ENCODE data around the gene TBX1.
A peak's percentile ranks its signal among the peaks of the same experiment; 100 is the strongest.
"Not testable (repeated sequence)": the region's sequence is repeated elsewhere in the genome, so short reads cannot be mapped to it uniquely, and the experiment has no call there.

TBX1 gene

DNA sequence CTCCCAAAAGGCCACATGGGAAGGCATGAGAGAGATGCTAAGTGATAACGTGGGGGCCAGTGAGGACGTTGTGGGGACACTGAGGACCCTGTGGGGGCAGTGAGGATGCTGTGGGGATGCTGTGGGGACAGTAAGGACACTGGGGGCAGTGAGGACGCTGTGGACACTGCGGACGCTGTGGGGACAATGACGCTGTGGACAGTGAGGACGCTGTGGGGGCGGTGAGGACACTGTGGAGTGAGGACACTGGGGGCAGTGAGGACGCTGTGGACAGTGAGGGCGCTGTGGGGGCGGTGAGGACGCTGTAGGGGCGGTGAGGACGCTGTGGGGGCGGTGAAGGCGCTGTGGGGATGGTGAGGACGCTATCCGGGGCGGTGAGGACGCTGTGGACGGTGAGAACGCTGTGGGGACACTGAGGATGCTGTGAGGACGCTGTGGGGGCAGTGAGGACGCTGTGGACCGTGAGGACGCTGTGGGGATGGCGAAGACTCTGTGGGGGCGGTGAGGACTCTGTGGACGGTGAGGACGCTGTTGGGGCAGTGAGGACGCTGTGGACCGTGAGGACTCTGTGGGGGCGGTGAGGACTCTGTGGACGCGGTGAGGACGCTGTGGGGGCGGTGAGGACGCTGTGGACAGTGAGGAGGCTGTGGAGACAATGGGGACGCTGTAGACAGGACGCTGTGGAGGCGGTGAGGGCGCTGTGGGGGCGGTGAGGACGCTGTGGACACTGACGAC lies 35.5 kb upstream of the TBX1 start:
- H3K27me3 ChIP-seq (ENCODE audit: control insufficient read depth, insufficient read depth, low read length) = no peaks in the 10 kb centered on the region
- no peak overlapping the region for H3K9ac ChIP-seq (ENCODE audit: low read depth, low read length)
- H3K4me3 ChIP-seq (ENCODE audit: low read length) = no peak overlapping the region
- H3K9me3 ChIP-seq (replicated peaks; ENCODE audit: low read length) = no peaks in the 10 kb centered on the region
- H3K4me2 ChIP-seq (ENCODE audit: low read length) = no peak overlapping the region
- no peaks in the 10 kb centered on the region for H3K4me1 ChIP-seq (ENCODE audit: control insufficient read depth, insufficient read depth, low read length)
- peaks cover 14% of the 10 kb centered on the region for H3K36me3 ChIP-seq (ENCODE audit: insufficient read depth, low read length)

DNA sequence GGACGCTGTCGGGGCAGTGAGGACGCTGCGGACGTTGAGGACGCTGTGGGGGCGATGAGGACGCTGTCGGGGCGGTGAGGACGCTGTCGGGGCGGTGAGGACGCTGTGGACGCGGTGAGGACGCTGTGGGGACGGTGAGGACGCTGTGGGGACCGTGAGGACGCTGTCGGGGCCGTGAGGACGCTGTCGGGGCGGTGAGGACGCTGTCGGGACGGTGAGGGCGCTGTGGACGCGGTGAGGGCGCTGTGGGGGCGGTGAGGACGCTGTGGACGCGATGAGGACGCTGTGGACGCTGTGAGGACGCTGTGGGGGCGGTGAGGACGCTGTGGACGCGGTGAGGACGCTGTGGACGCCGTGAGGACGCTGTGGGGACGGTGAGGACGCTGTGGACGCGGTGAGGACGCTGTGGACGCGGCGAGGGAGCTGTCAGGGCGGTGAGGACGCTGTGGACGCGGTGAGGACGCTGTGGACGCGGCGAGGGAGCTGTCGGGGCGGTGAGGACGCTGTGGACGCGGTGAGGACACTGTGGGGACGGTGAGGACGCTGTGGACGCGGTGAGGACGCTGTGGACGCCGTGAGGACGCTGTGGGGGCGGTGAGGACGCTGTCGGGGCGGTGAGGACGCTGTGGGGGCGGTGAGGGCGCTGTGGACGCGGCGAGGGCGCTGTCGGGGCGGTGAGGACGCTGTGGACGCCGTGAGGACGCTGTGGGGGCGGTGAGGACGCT lies 34.4 kb upstream of the TBX1 start:
- H3K9me3 ChIP-seq (replicated peaks; ENCODE audit: low read length); H3K27me3 ChIP-seq (ENCODE audit: control insufficient read depth, insufficient read depth, low read length); H3K4me1 ChIP-seq (ENCODE audit: control insufficient read depth, insufficient read depth, low read length); H3K4me3 ChIP-seq (ENCODE audit: low read length); H3K4me2 ChIP-seq (ENCODE audit: low read length); H3K9ac ChIP-seq (ENCODE audit: low read depth, low read length): not testable (repeated sequence)
- peaks cover 12% of the 10 kb centered on the region for H3K36me3 ChIP-seq (ENCODE audit: insufficient read depth, low read length)

- peaks cover 9% of the 10 kb centered on the region for H3K36me3 ChIP-seq (ENCODE audit: insufficient read depth, low read length)
- no peak overlapping the region for H3K4me3 ChIP-seq (ENCODE audit: low read length)
- H3K4me1 ChIP-seq (ENCODE audit: control insufficient read depth, insufficient read depth, low read length) = peaks cover 9% of the 10 kb centered on the region
- no peak overlapping the region for H3K9ac ChIP-seq (ENCODE audit: low read depth, low read length)
- no peaks in the 10 kb centered on the region for H3K27me3 ChIP-seq (ENCODE audit: control insufficient read depth, insufficient read depth, low read length)
- H3K4me2 ChIP-seq (ENCODE audit: low read length) = no peak overlapping the region
- no peaks in the 10 kb centered on the region for H3K9me3 ChIP-seq (replicated peaks; ENCODE audit: low read length)
Measured at GRCh38 chr22:19727310-19728150, 33.0 kb upstream of the TBX1 start.

GRCh38 chr22:19728271-19728670 lies 32.3 kb upstream of the TBX1 start:
- H3K4me3 ChIP-seq (ENCODE audit: low read length) = no peak overlapping the region
- H3K4me1 ChIP-seq (ENCODE audit: control insufficient read depth, insufficient read depth, low read length) = peaks cover 9% of the 10 kb centered on the region
- H3K9me3 ChIP-seq (replicated peaks; ENCODE audit: low read length) = no peaks in the 10 kb centered on the region
- H3K9ac ChIP-seq (ENCODE audit: low read depth, low read length) = no peak overlapping the region
- H3K4me2 ChIP-seq (ENCODE audit: low read length) = no peak overlapping the region
- peaks cover 1% of the 10 kb centered on the region for H3K36me3 ChIP-seq (ENCODE audit: insufficient read depth, low read length)
- no peaks in the 10 kb centered on the region for H3K27me3 ChIP-seq (ENCODE audit: control insufficient read depth, insufficient read depth, low read length)

GRCh38 chr22:19728836-19729235 lies 31.7 kb upstream of the TBX1 start:
- no peak overlapping the region for H3K9ac ChIP-seq (ENCODE audit: low read depth, low read length)
- no peak overlapping the region for H3K4me3 ChIP-seq (ENCODE audit: low read length)
- no peaks in the 10 kb centered on the region for H3K9me3 ChIP-seq (replicated peaks; ENCODE audit: low read length)
- no peaks in the 10 kb centered on the region for H3K27me3 ChIP-seq (ENCODE audit: control insufficient read depth, insufficient read depth, low read length)
- no peak overlapping the region for H3K4me2 ChIP-seq (ENCODE audit: low read length)
- no peaks in the 10 kb centered on the region for H3K36me3 ChIP-seq (ENCODE audit: insufficient read depth, low read length)
- H3K4me1 ChIP-seq (ENCODE audit: control insufficient read depth, insufficient read depth, low read length) = peaks cover 9% of the 10 kb centered on the region

- no peak overlapping the region for H3K4me2 ChIP-seq (ENCODE audit: low read length)
- H3K9ac ChIP-seq (ENCODE audit: low read depth, low read length) = no peak overlapping the region
Measured at GRCh38 chr22:19729507-19729906, 31.1 kb upstream of the TBX1 start.

DNA sequence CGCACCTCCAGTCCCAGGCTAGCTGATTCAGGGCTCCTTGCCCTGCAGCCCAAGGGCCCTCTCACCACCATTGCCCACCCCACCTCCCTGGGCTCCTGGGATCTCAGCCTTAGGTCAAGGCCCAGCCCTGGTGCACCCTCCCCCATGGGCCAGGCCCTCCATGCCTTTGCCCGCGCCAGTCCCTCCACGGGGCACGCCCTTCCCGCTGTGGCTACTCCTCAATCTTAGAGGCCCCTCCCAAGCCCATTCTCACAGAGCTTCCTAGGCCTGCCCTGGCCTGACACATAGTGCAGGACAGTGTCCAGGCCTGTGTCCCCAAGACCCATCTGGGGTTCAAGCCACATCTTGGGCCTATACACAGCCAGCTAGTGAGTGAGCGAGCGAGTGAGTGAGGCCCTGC lies 30.4 kb upstream of the TBX1 start:
- Histone ChIP-seq H3K36me3 (ENCODE audit: insufficient read depth, low read length) (no peaks in the 10 kb centered on the region), H3K4me2 (ENCODE audit: low read length) (no peak overlapping the region), H3K4me1 (ENCODE audit: control insufficient read depth, insufficient read depth, low read length) (peaks cover 9% of the 10 kb centered on the region), H3K9me3 (replicated peaks; ENCODE audit: low read length) (no peaks in the 10 kb centered on the region), H3K27me3 (ENCODE audit: control insufficient read depth, insufficient read depth, low read length) (no peaks in the 10 kb centered on the region), H3K9ac (ENCODE audit: low read depth, low read length) (peak overlapping the region; percentile 65), H3K4me3 (ENCODE audit: low read length) (no peak overlapping the region)

More at GRCh38 chr22:19729507-19729906, 31.1 kb upstream of the TBX1 start:
- no peaks in the 10 kb centered on the region for H3K9me3 ChIP-seq (replicated peaks; ENCODE audit: low read length)
- H3K4me1 ChIP-seq (ENCODE audit: control insufficient read depth, insufficient read depth, low read length) = peaks cover 9% of the 10 kb centered on the region
- no peaks in the 10 kb centered on the region for H3K36me3 ChIP-seq (ENCODE audit: insufficient read depth, low read length)
- H3K27me3 ChIP-seq (ENCODE audit: control insufficient read depth, insufficient read depth, low read length) = no peaks in the 10 kb centered on the region
- H3K4me3 ChIP-seq (ENCODE audit: low read length) = no peak overlapping the region

- H3K4me2 ChIP-seq (ENCODE audit: low read length) = peak overlapping the region; percentile 88
- peak overlapping the region; percentile 65 for H3K9ac ChIP-seq (ENCODE audit: low read depth, low read length)
- H3K4me3 ChIP-seq (ENCODE audit: low read length) = peak overlapping the region; percentile 68
Measured at GRCh38 chr22:19730655-19731360, 29.8 kb upstream of the TBX1 start.

DNA sequence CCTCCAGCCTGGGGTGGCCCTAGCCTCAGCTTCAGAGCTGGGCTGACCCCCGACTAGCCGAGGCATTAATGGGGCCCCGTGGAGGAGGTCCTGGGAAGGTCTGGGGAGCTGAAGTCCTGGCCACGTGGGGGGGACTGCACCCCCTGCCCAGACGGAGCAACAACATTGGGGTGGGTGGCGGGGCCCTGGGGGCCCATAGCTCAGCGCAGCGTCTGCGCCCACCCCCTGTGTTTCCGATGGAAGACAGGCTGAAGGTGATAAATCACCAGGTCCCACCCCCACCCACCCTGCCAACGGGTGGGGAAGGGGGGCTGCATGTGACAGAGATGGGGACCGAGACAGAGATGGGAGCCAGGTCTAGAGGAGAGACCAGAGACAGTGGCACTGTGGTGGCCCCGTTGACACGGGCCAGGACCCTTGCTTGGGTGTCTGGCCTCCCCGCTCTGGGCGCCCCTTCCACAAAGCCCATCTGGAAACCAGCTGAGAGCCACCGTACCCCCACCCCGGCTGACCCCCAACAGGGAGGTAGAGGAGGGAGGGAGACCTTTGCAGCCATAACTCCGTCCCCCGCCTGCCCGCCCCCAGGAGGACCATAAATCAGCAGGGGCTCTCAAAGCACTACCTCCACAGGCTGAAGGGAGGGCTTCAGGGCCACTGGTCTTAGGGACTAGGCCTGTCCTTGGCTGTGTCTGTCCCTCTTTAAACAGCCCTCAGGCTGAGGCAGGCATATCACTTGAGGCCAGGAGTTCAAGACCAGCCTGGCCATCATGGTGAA lies 29.0 kb upstream of the TBX1 start:
- no peak overlapping the region for H3K9ac ChIP-seq (ENCODE audit: low read depth, low read length)
- H3K36me3 ChIP-seq (ENCODE audit: insufficient read depth, low read length) = no peaks in the 10 kb centered on the region
- H3K9me3 ChIP-seq (replicated peaks; ENCODE audit: low read length) = no peaks in the 10 kb centered on the region
- peak overlapping the region; percentile 68 for H3K4me3 ChIP-seq (ENCODE audit: low read length)
- H3K27me3 ChIP-seq (ENCODE audit: control insufficient read depth, insufficient read depth, low read length) = no peaks in the 10 kb centered on the region
- H3K4me2 ChIP-seq (ENCODE audit: low read length) = peak overlapping the region; percentile 88
- peaks cover 9% of the 10 kb centered on the region for H3K4me1 ChIP-seq (ENCODE audit: control insufficient read depth, insufficient read depth, low read length)

More at GRCh38 chr22:19730655-19731360, 29.8 kb upstream of the TBX1 start:
- Histone ChIP-seq H3K9me3 (replicated peaks; ENCODE audit: low read length) (no peaks in the 10 kb centered on the region), H3K27me3 (ENCODE audit: control insufficient read depth, insufficient read depth, low read length) (no peaks in the 10 kb centered on the region), H3K4me1 (ENCODE audit: control insufficient read depth, insufficient read depth, low read length) (peaks cover 9% of the 10 kb centered on the region), H3K36me3 (ENCODE audit: insufficient read depth, low read length) (no peaks in the 10 kb centered on the region)

DNA sequence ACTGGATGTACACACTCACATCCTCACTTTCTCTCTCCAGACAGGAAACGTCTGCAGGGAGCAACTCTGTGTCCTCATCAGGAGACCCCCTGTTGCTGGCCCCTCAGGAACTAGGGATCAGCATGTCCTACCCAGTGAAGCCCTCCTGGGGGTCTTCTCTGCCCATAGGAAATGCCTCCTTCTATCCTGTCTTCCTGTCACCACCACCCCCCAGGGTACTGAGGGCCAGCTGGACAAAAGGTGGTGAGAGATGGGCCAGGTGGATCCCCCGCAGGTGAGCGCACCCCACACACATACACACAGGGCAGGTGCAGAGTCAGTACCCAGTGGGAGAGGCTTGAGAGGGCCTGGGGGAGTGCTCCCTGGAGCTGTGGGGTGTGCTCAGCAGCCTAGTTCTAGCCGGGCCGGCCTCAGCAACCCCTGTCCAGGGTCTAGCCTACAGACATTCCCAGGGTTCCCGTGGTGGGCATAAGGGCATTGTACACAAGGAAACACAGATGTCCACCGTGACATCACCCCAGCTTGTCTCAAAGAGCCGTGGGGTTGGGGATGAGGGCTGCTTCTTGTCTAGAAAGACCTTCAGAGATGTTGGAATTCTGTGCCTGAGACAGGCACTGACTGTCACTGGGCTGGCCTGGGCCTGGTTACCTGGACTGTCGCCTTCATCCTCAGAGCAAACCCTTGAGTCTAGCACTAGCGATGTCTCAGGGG lies 28.0 kb upstream of the TBX1 start:
- Histone ChIP-seq H3K36me3 (ENCODE audit: insufficient read depth, low read length) (no peaks in the 10 kb centered on the region), H3K4me1 (ENCODE audit: control insufficient read depth, insufficient read depth, low read length) (peaks cover 9% of the 10 kb centered on the region), H3K4me3 (ENCODE audit: low read length) (no peak overlapping the region), H3K9me3 (replicated peaks; ENCODE audit: low read length) (no peaks in the 10 kb centered on the region), H3K4me2 (ENCODE audit: low read length) (no peak overlapping the region), H3K9ac (ENCODE audit: low read depth, low read length) (no peak overlapping the region), H3K27me3 (ENCODE audit: control insufficient read depth, insufficient read depth, low read length) (no peaks in the 10 kb centered on the region)
